K562 (cell line): ENCODE data around the gene SYMPK. TPM values are rescaled to one million over a fixed set of nuclear protein-coding genes. Genes with fewer than 3 reads are reported as not detected.

ENCODE experiments used
- ADNP ChIP-seq: fragments of 200-800 bp; sonication (Bioruptor generic); IDR thresholded peaks from 2 replicates; pipeline ENCODE4 v1.6.1; 2016; ENCODE audit warnings: missing genetic modification characterization, missing compliant biosample characterization
- CBX2 ChIP-seq: fragments of 200-600 bp; sonication (generic); IDR thresholded peaks from one replicate; pipeline ENCODE4 v1.6.1; 2012; ENCODE audit warnings: mild to moderate bottlenecking, low read length, inconsistent platforms; ENCODE audit not compliant: insufficient read depth, poor library complexity, severe bottlenecking
- CXXC5 ChIP-seq: fragments of 250-450 bp; sonication (Bioruptor Pico); IDR thresholded peaks from 2 replicates; pipeline ENCODE4 v1.8.0; 2022; ENCODE audit warnings: inconsistent platforms, mild to moderate bottlenecking, moderate library complexity
- ELF2 ChIP-seq: fragments of 250-450 bp; sonication (Bioruptor Pico); IDR thresholded peaks from 2 replicates; pipeline ENCODE4 v1.5.0; 2021; ENCODE audit warnings: mild to moderate bottlenecking
- FOSL1 ChIP-seq: fragments of 200-800 bp; sonication (Bioruptor generic); conservative IDR thresholded peaks from 2 replicates; pipeline ENCODE4 v1.6.1; 2016; ENCODE audit warnings: missing genetic modification characterization, missing compliant biosample characterization
- HEY1 ChIP-seq: fragments of 250-450 bp; sonication (Bioruptor Pico); IDR thresholded peaks from 2 replicates; pipeline ENCODE4 v1.5.0; 2020; ENCODE audit warnings: mild to moderate bottlenecking, moderate library complexity, borderline replicate concordance
- KDM1A ChIP-seq, 2 experiments: fragments of 450-650 bp; IDR thresholded peaks; 2 replicates each; pipeline ENCODE4 v1.6.1; 2016; ENCODE audit warnings: mild to moderate bottlenecking in 2 of 2
- NONO ChIP-seq, 2 experiments: fragments of 200-400 bp in 1 of 2; fragments of 450-650 bp in 1 of 2; formaldehyde crosslinking in 1 of 2; IDR thresholded peaks; 2 replicates each; pipeline ENCODE4 v1.6.1; 2017; ENCODE audit warnings: low read depth in 2 of 2, mild to moderate bottlenecking in 2 of 2, moderate library complexity in 2 of 2, low read length in 1 of 2
- PCBP2 ChIP-seq: fragments of 200-400 bp; formaldehyde crosslinking; IDR thresholded peaks from 2 replicates; pipeline ENCODE4 v1.6.1; 2018; ENCODE audit warnings: low read length, low read depth, mild to moderate bottlenecking, moderate library complexity; ENCODE audit not compliant: poor library complexity, severe bottlenecking
- PTBP1 ChIP-seq: fragments of 200-400 bp; formaldehyde crosslinking; IDR thresholded peaks from 2 replicates; pipeline ENCODE4 v1.6.1; 2017; ENCODE audit warnings: low read depth, low read length
- RBM15 ChIP-seq: fragments of 200-400 bp; formaldehyde crosslinking; IDR thresholded peaks from 2 replicates; pipeline ENCODE4 v1.6.1; 2018; ENCODE audit warnings: mild to moderate bottlenecking, low read length, moderate library complexity; ENCODE audit not compliant: insufficient read depth
- SIN3B ChIP-seq: fragments of 450-650 bp; IDR thresholded peaks from 2 replicates; pipeline ENCODE4 v1.6.1; 2017; ENCODE audit warnings: low read depth, mild to moderate bottlenecking, moderate library complexity
- TFAP4 ChIP-seq: sonication (generic); formaldehyde crosslinking; IDR thresholded peaks from 2 replicates; pipeline ENCODE4 v1.8.0; 2022; ENCODE audit warnings: missing genetic modification reagents, mild to moderate bottlenecking, moderate library complexity, borderline replicate concordance
- TGIF2 ChIP-seq: sonication (generic); formaldehyde crosslinking; IDR thresholded peaks from 2 replicates; pipeline ENCODE4 v1.8.1; 2022; ENCODE audit warnings: mild to moderate bottlenecking, missing genetic modification reagents, moderate library complexity
- YY1 ChIP-seq, 3 experiments: IDR thresholded peaks; 2 replicates each; pipeline ENCODE4 v1.6.1; 2011; ENCODE audit warnings: low read length in 2 of 3, mild to moderate bottlenecking in 2 of 3, moderate library complexity in 2 of 3, borderline replicate concordance in 1 of 3, control low read depth in 1 of 3, low read depth in 1 of 3; ENCODE audit not compliant: insufficient read depth in 3 of 3, insufficient replicate concordance in 2 of 3, control insufficient read depth in 1 of 3, insufficient read length in 1 of 3; ENCODE audit errors: extremely low read depth in 1 of 3
- ZFX ChIP-seq: sonication (generic); formaldehyde crosslinking; IDR thresholded peaks from 2 replicates; pipeline ENCODE4 v1.8.0; 2022; ENCODE audit warnings: mild to moderate bottlenecking, missing genetic modification reagents, moderate library complexity
- ZNF174 ChIP-seq: fragments of 250-450 bp; sonication (Bioruptor Pico); IDR thresholded peaks from 2 replicates; pipeline ENCODE4 v1.4.0; 2020; ENCODE audit warnings: mild to moderate bottlenecking
- ZNF444 ChIP-seq: fragments of 250-450 bp; sonication (Bioruptor Pico); IDR thresholded peaks from 2 replicates; pipeline ENCODE4 v1.4.0; 2020; ENCODE audit warnings: mild to moderate bottlenecking, moderate library complexity
- ZNF518B ChIP-seq: fragments of 250-450 bp; sonication (Bioruptor Pico); IDR thresholded peaks from 2 replicates; pipeline ENCODE4 v1.5.0; 2021; ENCODE audit warnings: mild to moderate bottlenecking, moderate library complexity
- ZNF766 ChIP-seq: fragments of 200-800 bp; sonication (Bioruptor generic); conservative IDR thresholded peaks from 2 replicates; pipeline ENCODE4 v1.6.1; 2016; ENCODE audit warnings: missing genetic modification characterization, missing compliant biosample characterization
- polyA plus RNA-seq, 8 experiments: library from polyadenylated mRNA; depleted of rRNA in 4 of 8; stranded (reverse) in 5 of 8; unstranded in 3 of 8; fragments of >200 nt; fragmentation: Nextera tagmentation in 2 of 8; fragmentation: Illumina TruSeq in 1 of 8; extraction: Ambion mirVana in 2 of 8; extraction: Trizol in 1 of 8; gene quantifications; 2 replicates each; pipeline versions ENCODE4 v1.2.1 to v1.2.3, GENCODE V29; 2011 to 2014; ENCODE audit warnings: inconsistent platforms in 1 of 8, missing spikeins in 1 of 8
- total RNA-seq, 7 experiments: library from RNA; depleted of rRNA in 6 of 7; stranded (reverse); fragments of >200 nt in 6 of 7; fragmentation: Illumina TruSeq in 2 of 7; extraction: Trizol in 2 of 7; gene quantifications; 2 replicates each; pipeline versions ENCODE4 v1.2.1 to v1.2.3, GENCODE V29; 2011 to 2021; ENCODE audit warnings: low replicate concordance in 1 of 7
- TF ChIP-seq, protein P1 (sequence below), 2 experiments: IDR thresholded peaks; 2 replicates each; pipeline ENCODE4 v1.6.1; 2011; ENCODE audit warnings: borderline replicate concordance in 1 of 2, control low read depth in 1 of 2, low read depth in 1 of 2, low read length in 1 of 2, mild to moderate bottlenecking in 1 of 2, mixed read lengths in 1 of 2, moderate library complexity in 1 of 2; ENCODE audit not compliant: insufficient read depth in 1 of 2, insufficient read length in 1 of 2, poor library complexity in 1 of 2, severe bottlenecking in 1 of 2; ENCODE audit errors: extremely low read depth in 1 of 2

Gene SYMPK
- total and polyA plus RNA-seq, 9 of the 15 experiments (the other 6 are each of a cell fraction or from before 2014, with no cell fraction given), result 0.73 to 95.5 (median 58.4) TPM

DNA sequence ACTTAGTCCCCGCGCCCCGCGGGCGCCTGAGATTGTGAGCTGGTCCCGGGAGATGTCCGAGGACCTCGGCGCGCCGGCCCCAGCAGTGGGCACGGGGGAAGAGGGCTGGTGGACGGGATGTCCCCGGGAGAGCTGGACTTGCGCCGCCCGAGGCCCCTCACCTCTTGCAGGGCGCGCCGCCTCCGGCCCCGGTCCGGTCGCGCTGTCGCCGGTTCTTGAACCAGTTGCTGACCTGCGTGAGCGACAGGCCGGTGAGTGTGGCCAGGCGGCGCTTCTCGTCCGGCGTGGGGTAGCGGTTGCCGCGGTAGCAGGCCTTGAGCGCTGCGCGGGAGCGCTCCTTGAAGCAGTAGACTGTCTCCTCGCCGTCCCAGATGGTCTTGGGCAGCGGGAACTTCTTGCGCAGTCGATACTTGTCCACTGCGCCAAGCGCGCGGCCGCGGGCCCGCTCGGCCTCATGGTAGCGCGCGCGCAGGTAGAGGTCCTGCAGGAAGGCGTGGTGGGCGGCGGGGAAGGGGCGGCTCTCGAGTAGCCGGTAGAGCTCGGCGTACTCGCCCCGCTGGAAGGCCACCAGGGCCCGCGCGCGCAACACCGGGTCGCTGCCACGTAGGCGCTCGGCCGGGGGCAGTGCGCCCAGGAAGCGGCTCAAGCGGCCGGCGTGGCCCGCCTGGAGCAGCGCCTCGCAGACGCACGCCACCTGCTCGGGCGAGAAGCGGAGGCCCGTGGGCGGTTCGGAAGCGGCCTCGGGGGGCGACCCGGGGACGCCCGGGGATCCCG, 94.9 kb downstream of the SYMPK start (continued):
- no peak for TF ChIP-seq HEY1 (CRISPR knock-in tag)
- TF ChIP-seq PTBP1, result no peak
- peak; percentile 49 to 70; a peak in 3 of 4 replicates for TF ChIP-seq NONO (IDR thresholded peaks at IDR 0.05; ENCODE audit: low read depth in 2 of 2, low read length in 1 of 2)
- no peak for TF ChIP-seq YY1 (IDR thresholded peaks at IDR 0.05; ENCODE audit: borderline replicate concordance in 1 of 3, control insufficient read depth in 1 of 3, extremely low read depth in 1 of 3, insufficient read depth in 3 of 3, insufficient read length in 1 of 3, insufficient replicate concordance in 2 of 3, low read depth in 1 of 3, low read length in 2 of 3)
- 0 out of 2 replicates have a peak, but pooled peaks have one; percentile 45 for TF ChIP-seq ELF2 (CRISPR knock-in tag)
- no peak for TF ChIP-seq RBM15
- no peak for TF ChIP-seq ZNF518B
- TF ChIP-seq ZNF174 (CRISPR knock-in tag), result no peak
- no peak for TF ChIP-seq KDM1A (IDR thresholded peaks at IDR 0.05)
- peak; percentile 54 for TF ChIP-seq CXXC5 (CRISPR knock-in tag)
- no peak for TF ChIP-seq TGIF2 (CRISPR knock-in tag)
- no peak for TF ChIP-seq PCBP2
- 0 out of 2 replicates have a peak, but pooled peaks have one; percentile 23 for TF ChIP-seq SIN3B
- no peak for TF ChIP-seq FOSL1 (tag)
- TF ChIP-seq ZNF444 (CRISPR knock-in tag), result no peak
- no peak for TF ChIP-seq ADNP (tag)
- no peak for TF ChIP-seq ZNF766
- TF ChIP-seq ZFX (CRISPR knock-in tag), result peak; percentile 94
- TF ChIP-seq CBX2, result no peak
- TF ChIP-seq, protein P1, sequence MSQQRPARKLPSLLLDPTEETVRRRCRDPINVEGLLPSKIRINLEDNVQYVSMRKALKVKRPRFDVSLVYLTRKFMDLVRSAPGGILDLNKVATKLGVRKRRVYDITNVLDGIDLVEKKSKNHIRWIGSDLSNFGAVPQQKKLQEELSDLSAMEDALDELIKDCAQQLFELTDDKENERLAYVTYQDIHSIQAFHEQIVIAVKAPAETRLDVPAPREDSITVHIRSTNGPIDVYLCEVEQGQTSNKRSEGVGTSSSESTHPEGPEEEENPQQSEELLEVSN (IDR thresholded peaks at IDR 0.05; ENCODE audit: borderline replicate concordance in 1 of 2, extremely low read depth in 1 of 2, insufficient read depth in 1 of 2, insufficient read length in 1 of 2, low read depth in 1 of 2, low read length in 1 of 2, poor library complexity in 1 of 2, severe bottlenecking in 1 of 2), result peak; percentile 16 to 69
- peak; percentile 41 for TF ChIP-seq TFAP4 (CRISPR knock-in tag)
